Measurements from ENCODE around the gene SH3PXD2B.
A peak's percentile ranks its signal among the peaks of the same experiment; 100 is the strongest.

The SH3PXD2B gene

GRCh38 chr5:172418862-172419814 lies 35.2 kb downstream of the SH3PXD2B start:
- H3K4me3 ChIP-seq (ENCODE audit: low read depth, low read length), result no peak overlapping the region
- DNase-seq (ENCODE audit: low read depth), result no peak
- no peak for TF ChIP-seq CTCF (conservative IDR thresholded peaks at IDR 0.05; ENCODE audit: low read depth, low read length)

- peak; percentile 99 for DNase-seq (ENCODE audit: low read depth)
- TF ChIP-seq CTCF (conservative IDR thresholded peaks at IDR 0.05; ENCODE audit: low read depth, low read length), result no peak
- no peak overlapping the region for H3K4me3 ChIP-seq (ENCODE audit: low read depth, low read length)
These were observed 36.2 kb downstream of the SH3PXD2B start for GRCh38 chr5:172417983-172418630.

GRCh38 chr5:172417130-172417841 lies 37.0 kb downstream of the SH3PXD2B start:
- no peak for TF ChIP-seq CTCF (conservative IDR thresholded peaks at IDR 0.05; ENCODE audit: low read depth, low read length)
- H3K4me3 ChIP-seq (ENCODE audit: low read depth, low read length), result no peak overlapping the region

GRCh38 chr5:172415362-172416275 lies 38.7 kb downstream of the SH3PXD2B start:
- DNase-seq (ENCODE audit: low read depth), result no peak
- TF ChIP-seq CTCF (conservative IDR thresholded peaks at IDR 0.05; ENCODE audit: low read depth, low read length), result no peak
- no peak overlapping the region for H3K4me3 ChIP-seq (ENCODE audit: low read depth, low read length)

More at GRCh38 chr5:172417130-172417841, 37.0 kb downstream of the SH3PXD2B start:
- DNase-seq (ENCODE audit: low read depth), result no peak

GRCh38 chr5:172414531-172415361 lies 39.6 kb downstream of the SH3PXD2B start:
- H3K4me3 ChIP-seq (ENCODE audit: low read depth, low read length), result no peak overlapping the region
- TF ChIP-seq CTCF (conservative IDR thresholded peaks at IDR 0.05; ENCODE audit: low read depth, low read length), result no peak
- DNase-seq (ENCODE audit: low read depth), result no peak
